ENCODE data around the gene HACD2. TPM values are rescaled to one million over a fixed set of nuclear protein-coding genes. Genes with fewer than 3 reads are reported as not detected.
A peak's percentile ranks its signal among the peaks of the same experiment; 100 is the strongest.

Gene HACD2
- total RNA-seq, 3 donors from 2014 or later, result 40.9 to 65.0 (median 52.7) TPM

- Histone ChIP-seq H3K4me1 (ENCODE audit: low read depth) (no peaks in the 10 kb centered on the region), H3K4me3 (no peak overlapping the region), H3K9me3 (peaks cover 3% of the 10 kb centered on the region), H3K36me3 (ENCODE audit: low read depth) (no peaks in the 10 kb centered on the region)
- no peak for DNase-seq
- intact Hi-C loops (cut with DNase I, micrococcal nuclease), result loop anchor here in 1 of 2 donors (10.0 kb wide), 1 partner anchor 228 kb away; no protein-coding TSS in a partner anchor
- no peak for ATAC-seq
- no peak for TF ChIP-seq CTCF (IDR thresholded peaks at IDR 0.05)
Observed at GRCh38 chr3:123552768-123553167, 32.1 kb downstream of the HACD2 start.

DNA sequence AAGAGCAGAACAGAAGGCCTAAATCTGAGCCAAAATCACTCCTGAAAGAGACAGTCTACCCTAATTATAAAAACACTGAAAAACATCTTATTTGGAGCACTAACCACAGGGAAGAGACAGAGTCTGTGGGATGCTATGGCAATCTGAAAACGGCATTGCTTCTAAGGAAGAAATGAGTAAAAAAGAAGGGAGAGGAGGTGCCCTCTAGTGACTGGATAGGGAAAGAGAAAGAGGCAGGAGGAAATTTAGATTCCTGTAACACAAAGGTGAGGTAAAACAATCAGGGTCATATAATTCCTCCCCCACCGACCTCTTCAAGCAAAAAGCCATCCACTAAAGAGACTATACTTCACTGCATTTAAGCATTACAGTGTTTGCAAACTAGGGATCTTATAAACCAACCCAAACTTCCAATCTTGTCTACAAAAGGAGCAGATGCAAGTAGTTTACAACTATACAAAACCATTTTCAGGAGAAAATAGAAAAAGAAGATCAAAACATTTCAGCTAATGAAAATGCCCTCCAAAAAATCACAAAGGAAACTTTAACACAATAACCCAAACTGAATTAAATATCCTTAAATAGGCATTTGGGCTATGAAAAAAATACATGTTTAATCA lies 32.6 kb downstream of the HACD2 start:
- Histone ChIP-seq H3K4me3 (no peak overlapping the region), H3K9me3 (peaks cover 3% of the 10 kb centered on the region), H3K36me3 (ENCODE audit: low read depth) (no peaks in the 10 kb centered on the region), H3K4me1 (ENCODE audit: low read depth) (no peaks in the 10 kb centered on the region)
- intact Hi-C loops (cut with DNase I, micrococcal nuclease), result loop anchor here in 1 of 2 donors (10.0 kb wide), 1 partner anchor 227 kb away; no protein-coding TSS in a partner anchor
- ATAC-seq (peak; percentile 34), DNase-seq (no peak)
- TF ChIP-seq CTCF (IDR thresholded peaks at IDR 0.05), result peak; percentile 25

- ATAC-seq (no peak), DNase-seq (no peak)
- Histone ChIP-seq H3K4me3 (no peak overlapping the region), H3K4me1 (ENCODE audit: low read depth) (no peaks in the 10 kb centered on the region), H3K36me3 (ENCODE audit: low read depth) (no peaks in the 10 kb centered on the region), H3K9me3 (no peaks in the 10 kb centered on the region)
- intact Hi-C loops (cut with DNase I, micrococcal nuclease), result no loop called here
- TF ChIP-seq CTCF (IDR thresholded peaks at IDR 0.05), result no peak
Observed at GRCh38 chr3:123547881-123548519, 36.9 kb downstream of the HACD2 start.

GRCh38 chr3:123546133-123546755 lies 38.6 kb downstream of the HACD2 start:
- ATAC-seq (no peak), DNase-seq (no peak)
- intact Hi-C loops (cut with DNase I, micrococcal nuclease), result no loop called here
- H3K36me3 ChIP-seq (ENCODE audit: low read depth), result no peaks in the 10 kb centered on the region
- no peaks in the 10 kb centered on the region for H3K9me3 ChIP-seq
- H3K4me1 ChIP-seq (ENCODE audit: low read depth), result no peaks in the 10 kb centered on the region
- TF ChIP-seq CTCF (IDR thresholded peaks at IDR 0.05), result no peak
- H3K4me3 ChIP-seq, result no peak overlapping the region

GRCh38 chr3:123543950-123544349 lies 40.9 kb downstream of the HACD2 start:
- no peak for TF ChIP-seq CTCF (IDR thresholded peaks at IDR 0.05)
- no peaks in the 10 kb centered on the region for H3K4me1 ChIP-seq (ENCODE audit: low read depth)
- H3K4me3 ChIP-seq, result no peak overlapping the region
- no peaks in the 10 kb centered on the region for H3K9me3 ChIP-seq
- ATAC-seq (no peak), DNase-seq (no peak)
- intact Hi-C loops (cut with DNase I, micrococcal nuclease), result no loop called here
- H3K36me3 ChIP-seq (ENCODE audit: low read depth), result no peaks in the 10 kb centered on the region

All from mucosa of descending colon (tissue), 3 donors.